Peyer's patch (tissue), 4 donors: Measurements from ENCODE around the gene PRKCZ.

Experiments used
- POLR2A ChIP-seq, 2 donors: fragments of 450-650 bp; IDR thresholded peaks; one replicate each; pipeline ENCODE4 v1.5.1; 2017; ENCODE audit warnings: antibody characterized with exemption in 2 of 2, mild to moderate bottlenecking in 2 of 2, moderate library complexity in 2 of 2
- TF ChIP-seq, protein P1 (sequence below), 6 experiments: fragments of 450-650 bp in 4 of 6; fragments of 200-600 bp in 2 of 6; sonication (generic) in 1 of 6; IDR thresholded peaks; one replicate each; pipeline ENCODE4 v1.5.1; 2017 to 2019; ENCODE audit warnings: antibody characterized with exemption in 6 of 6, mild to moderate bottlenecking in 3 of 6, moderate library complexity in 1 of 6

DNA sequence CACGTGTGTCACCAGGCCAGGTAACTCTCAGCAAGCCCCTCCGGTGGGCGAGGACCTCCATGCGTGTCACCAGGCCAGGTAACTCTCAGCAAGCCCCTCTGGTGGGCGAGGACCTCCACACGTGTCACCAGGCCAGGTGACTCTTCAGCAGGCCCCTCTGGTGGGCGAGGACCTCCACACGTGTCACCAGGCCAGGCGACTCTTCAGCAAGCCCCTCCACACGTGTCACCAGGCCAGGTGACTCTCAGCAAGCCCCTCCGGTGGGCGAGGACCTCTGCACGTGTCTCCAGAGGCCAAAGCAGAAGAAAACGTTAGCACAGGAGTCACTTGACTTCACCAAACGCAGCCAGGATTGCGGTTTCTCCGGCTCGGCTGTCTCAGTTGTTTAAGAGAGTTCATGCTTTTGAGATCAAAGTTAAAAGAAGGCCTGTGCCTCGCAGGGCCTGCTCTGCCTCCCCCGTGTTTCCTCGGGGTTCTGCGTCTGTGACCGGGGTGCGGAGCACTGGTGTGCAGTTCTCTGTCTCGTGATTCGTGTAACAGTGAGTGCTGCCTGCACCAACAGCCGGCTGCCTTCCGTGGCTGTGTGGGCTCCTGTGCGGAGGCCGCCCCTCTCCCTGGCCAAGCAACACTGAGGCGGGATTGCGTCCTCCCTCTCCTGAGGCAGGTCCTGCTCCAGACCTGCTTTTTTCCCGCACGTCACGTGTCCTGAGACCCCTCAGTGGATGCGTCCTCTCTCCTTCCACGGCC, 56.6 kb downstream of the PRKCZ start:
- TF ChIP-seq, protein P1, sequence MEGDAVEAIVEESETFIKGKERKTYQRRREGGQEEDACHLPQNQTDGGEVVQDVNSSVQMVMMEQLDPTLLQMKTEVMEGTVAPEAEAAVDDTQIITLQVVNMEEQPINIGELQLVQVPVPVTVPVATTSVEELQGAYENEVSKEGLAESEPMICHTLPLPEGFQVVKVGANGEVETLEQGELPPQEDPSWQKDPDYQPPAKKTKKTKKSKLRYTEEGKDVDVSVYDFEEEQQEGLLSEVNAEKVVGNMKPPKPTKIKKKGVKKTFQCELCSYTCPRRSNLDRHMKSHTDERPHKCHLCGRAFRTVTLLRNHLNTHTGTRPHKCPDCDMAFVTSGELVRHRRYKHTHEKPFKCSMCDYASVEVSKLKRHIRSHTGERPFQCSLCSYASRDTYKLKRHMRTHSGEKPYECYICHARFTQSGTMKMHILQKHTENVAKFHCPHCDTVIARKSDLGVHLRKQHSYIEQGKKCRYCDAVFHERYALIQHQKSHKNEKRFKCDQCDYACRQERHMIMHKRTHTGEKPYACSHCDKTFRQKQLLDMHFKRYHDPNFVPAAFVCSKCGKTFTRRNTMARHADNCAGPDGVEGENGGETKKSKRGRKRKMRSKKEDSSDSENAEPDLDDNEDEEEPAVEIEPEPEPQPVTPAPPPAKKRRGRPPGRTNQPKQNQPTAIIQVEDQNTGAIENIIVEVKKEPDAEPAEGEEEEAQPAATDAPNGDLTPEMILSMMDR (IDR thresholded peaks at IDR 0.05): no peak
- no peak for TF ChIP-seq POLR2A (IDR thresholded peaks at IDR 0.05)
